GM12872 (cell line): ENCODE results near the gene ANO10.

Experiments used
- CTCF ChIP-seq: IDR thresholded peaks from 3 replicates; pipeline ENCODE4 v1.5.1; 2011; ENCODE audit warnings: low read depth, mild to moderate bottlenecking, low read length, moderate library complexity; ENCODE audit not compliant: insufficient read depth

The ANO10 gene

GRCh38 chr3:43618142-43618541, 3.7 kb downstream of the ANO10 start:
- TF ChIP-seq CTCF, result no peak

- TF ChIP-seq CTCF, result no peak
Measured at GRCh38 chr3:43616034-43616433, 5.8 kb downstream of the ANO10 start.

- TF ChIP-seq CTCF, result no peak
Measured at GRCh38 chr3:43615133-43615532, 6.7 kb downstream of the ANO10 start.

GRCh38 chr3:43613976-43614375, 7.8 kb downstream of the ANO10 start:
- TF ChIP-seq CTCF, result no peak

- no peak for TF ChIP-seq CTCF
Measured at GRCh38 chr3:43612419-43612818, 9.4 kb downstream of the ANO10 start.

- no peak for TF ChIP-seq CTCF
Measured at GRCh38 chr3:43609406-43609805, 12.4 kb downstream of the ANO10 start.

- TF ChIP-seq CTCF, result no peak
Measured at GRCh38 chr3:43608751-43609150, 13.1 kb downstream of the ANO10 start.

GRCh38 chr3:43606284-43606683, 15.5 kb downstream of the ANO10 start:
- no peak for TF ChIP-seq CTCF
